ENCODE results near the gene DLG5.

- no peak for TF ChIP-seq CTCF (IDR thresholded peaks at IDR 0.05)
- no peak for TF ChIP-seq POLR2A (IDR thresholded peaks at IDR 0.05)
These were observed 52.8 kb downstream of the DLG5 start for GRCh38 chr10:77873536-77874380.
